Testis (tissue), 2 donors: Measurements from ENCODE around the gene PDIK1L.

Experiments
- CTCF ChIP-seq, 3 experiments: fragments of 450-650 bp in 2 of 3; fragments of 200-600 bp in 1 of 3; sonication (generic) in 1 of 3; IDR thresholded peaks; one replicate each; pipeline ENCODE4 v1.5.1; 2016 to 2019; ENCODE audit warnings: antibody characterized with exemption in 3 of 3, mild to moderate bottlenecking in 2 of 3, moderate library complexity in 1 of 3
- POLR2A ChIP-seq: fragments of 450-650 bp; IDR thresholded peaks from one replicate; pipeline ENCODE4 v1.6.1; 2017; ENCODE audit warnings: antibody characterized with exemption, mild to moderate bottlenecking, moderate library complexity

- TF ChIP-seq POLR2A (no peak), CTCF (IDR thresholded peaks at IDR 0.05) (no peak)
Measured at GRCh38 chr1:26162220-26162709, 50.6 kb downstream of the PDIK1L start.
